NK-92 (cell line): Measurements from ENCODE around the gene FANCG.

Experiments
- DNase-seq: peaks from one replicate; lab custom pipeline; 2025; ENCODE audit not compliant: unreplicated experiment; lab: John Stamatoyannopoulos, UW

The FANCG gene

DNA sequence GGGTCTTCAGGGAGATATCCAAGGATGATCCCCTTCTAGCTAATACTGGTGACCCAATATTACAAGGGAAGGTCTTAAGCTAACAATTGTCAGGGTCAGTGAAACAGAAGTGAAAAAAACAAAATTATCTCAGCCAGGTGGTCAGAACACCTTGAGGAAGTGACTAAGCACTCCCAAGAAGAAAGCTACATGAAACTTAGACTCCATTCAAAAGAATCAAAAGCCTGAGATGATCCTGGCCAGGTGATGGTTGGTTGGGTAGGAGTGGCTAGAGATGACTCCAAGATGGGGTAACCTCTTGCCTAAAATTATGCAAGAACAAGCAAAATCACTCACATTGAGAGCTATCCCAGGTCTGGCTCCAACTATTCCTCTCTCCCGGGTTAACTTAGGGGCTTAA, 12.7 kb downstream of the FANCG start:
- DNase-seq = no peak

DNA sequence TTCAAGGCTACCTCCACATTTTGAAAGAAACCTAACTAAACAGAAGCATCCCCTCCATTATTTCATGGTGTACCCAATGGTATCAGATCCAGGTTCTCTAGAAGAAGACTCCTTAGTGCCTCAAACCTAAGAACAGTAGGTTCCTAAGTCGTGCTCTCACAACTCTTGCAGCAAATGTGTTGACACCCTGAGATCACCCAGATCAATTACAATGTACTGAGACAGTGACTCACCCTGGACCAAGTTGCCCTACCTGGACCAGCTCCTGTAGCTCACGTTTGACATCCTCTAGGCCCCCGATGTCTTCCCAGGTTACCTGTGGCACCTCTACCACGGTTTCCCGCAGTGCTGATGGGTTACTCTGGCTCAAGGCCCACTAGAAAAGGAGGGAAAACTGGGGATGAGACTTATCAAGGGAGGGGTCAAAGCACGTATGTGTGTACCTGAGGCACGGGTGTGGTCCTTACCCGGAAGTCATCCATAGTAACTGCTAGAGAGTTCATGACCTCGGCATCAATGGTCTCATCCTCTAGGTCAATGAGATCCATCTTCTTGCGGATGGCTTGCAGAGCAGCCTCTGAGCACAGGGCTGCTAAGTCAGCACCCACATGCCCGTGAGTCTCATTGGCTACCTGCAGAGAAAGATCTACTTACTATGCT, 19.1 kb downstream of the FANCG start:
- no peak for DNase-seq

DNA sequence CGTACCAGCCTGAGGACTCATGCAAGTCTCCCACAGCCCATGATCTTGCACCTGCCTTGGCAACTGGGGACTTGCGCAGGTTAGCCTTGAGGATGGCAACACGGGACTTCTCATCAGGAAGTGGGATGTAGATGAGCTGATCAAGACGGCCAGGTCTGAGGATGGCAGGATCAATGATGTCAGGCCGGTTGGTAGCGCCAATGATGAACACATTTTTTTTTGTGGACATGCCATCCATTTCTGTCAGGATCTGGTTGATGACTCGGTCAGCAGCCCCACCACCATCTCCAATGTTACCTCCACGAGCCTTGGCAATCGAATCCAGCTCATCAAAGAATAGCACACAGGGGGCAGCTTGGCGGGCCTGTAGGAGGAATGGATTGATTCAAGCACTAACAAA, 20.3 kb downstream of the FANCG start:
- no peak for DNase-seq

DNA sequence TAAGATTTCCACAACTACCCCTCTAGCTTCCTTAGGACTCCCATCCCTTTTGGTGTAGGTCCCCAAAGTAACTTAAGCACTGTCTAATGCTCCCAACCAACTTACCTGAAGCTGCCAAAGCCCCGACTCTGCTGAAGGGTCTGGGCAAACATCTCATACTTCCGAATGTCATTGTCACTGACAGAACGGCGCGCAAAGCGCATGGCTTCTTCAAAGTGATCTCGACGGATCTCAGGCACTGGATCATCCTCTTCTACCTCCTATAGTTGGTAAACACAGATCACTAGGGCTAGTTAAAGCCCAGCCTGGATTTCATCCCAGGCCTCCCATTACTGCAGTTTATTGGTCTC, 22.5 kb downstream of the FANCG start:
- DNase-seq = no peak

DNA sequence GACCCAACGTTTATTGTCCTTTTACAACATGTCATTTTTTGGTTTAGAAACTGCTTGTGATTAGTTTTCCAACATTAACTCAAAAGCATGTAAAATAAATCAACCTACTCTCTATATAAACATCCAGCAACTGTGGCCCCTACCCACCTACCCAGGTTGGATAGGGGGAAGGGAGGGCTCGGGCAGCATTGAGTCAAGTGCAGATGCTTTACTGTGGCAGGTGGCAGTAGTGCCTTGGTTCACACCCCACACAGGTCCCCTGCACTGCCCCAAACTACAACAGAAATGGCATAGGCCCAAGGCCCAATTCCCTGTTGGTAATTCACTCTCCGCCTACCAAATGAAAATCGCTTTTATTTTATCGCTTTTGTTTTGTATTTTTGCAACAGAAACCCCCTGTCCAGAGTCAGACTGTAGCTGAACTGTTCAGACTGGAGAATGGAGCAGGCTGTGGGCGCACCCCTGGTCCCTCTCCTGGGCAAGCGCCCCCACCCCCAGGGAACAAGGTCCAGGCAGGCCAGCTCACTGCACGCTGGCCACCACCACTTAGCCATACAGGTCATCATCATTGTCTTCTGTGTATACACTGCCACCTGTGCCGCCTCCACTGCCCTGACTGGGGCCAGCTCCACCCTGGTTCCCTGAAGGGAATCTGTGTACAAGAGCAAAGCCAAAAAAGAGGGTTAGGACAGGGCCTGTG, 23.0 kb downstream of the FANCG start:
- no peak for DNase-seq

DNA sequence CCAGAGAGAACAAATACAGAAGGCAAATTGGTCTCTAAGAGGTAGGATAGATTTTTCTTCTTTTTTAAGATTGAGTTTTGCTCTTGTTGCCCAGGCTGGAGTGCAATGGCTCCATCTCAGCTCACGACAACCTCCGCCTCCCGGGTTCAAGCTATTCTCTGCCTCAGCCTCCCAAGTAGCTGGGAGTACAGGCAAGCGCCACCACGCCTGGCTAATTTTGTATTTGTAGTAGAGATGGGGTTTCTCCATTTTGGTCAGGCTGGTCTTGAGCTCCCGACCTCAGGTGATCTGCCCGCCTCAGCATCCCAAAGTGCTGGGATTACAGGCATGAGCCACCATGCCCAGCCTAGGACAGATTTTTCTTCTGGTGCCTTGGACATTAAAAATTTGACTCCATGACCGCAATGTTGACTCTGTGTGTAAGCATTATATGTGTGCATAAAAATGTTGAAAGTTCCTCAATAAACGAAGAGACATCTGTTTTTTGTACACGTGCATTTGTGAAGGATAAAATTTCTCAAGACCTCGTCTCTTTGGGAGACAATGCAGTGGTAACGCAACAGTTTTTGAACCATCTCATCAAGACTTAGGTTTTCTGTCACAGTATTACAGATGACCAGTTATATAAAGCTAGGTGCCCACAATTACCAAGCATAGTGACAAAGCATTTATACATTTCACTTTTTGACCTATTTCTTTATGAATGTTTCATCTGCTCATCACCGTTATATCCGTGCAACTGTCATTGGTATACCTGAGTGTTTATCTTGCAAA, 24.7 kb downstream of the FANCG start:
- no peak for DNase-seq

DNA sequence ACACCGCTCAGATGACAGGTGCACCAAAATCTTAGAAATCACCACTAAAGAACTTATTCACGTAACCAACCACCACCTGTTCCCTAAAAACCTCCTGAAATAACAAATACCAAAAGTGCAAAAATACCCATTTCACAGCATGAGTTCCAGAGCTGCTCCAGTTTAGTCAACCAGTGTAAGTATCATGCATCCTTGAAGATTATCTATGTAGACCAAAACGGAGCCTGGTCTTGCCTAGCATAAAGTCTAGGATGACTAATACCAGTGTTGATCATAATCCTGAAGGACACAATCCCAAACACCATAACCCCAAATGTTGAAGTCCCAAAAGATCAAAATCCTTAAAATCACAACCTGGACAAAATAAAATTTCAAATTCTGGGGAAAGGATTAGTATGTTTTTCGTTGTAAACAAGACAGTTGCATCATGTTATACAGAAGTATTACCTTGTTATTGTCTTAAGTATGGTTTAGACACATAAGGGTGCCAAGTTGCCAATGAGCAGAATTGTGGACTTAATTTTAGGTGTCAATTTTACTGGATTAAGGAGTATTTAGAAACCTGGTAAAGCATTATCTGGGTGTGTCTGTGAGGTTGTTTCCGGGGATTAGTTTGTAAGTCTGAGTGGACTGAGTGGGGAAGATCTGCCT, 25.4 kb downstream of the FANCG start:
- no peak for DNase-seq

DNA sequence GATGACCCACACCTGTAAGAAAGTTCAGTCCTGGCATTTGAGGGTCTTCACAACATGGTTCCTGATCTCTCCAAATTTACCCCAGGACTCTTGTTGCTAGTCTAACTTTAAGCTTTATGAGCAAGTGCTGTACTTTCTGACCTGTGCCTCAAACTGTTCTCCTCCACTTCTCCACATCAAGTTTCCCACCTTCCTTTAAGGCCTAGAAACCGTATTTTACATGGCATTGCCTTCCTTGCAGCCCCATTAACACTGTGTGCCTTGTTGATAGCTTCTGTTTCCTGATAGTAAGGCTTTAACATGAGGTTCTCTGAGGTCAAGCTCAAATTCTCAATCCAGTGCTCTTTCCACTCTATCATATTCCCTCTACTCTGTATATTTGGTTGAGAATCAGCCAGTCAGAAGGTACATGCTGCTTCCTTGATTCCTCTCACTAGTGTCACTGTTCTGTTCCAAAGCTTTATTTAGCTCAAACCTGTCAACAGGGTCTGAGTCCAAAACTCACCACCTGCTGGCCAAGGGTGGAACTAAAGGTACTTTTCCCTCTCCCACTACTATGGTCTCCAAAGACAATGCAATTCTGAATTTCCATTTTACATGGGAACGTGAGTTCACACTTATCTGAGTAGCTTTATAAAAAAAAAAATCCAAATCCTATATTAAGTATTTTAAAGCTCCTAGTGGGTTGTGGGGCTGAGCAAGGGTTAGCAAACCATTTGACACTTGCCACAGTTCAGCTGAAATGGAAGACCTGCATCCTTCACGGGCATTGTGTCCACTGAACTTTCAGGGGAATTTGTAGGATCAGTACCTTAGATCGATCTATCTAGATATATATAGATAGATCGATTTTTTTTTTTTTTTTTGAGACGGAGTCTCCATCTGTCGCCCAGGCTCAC, 28.4 kb downstream of the FANCG start:
- no peak for DNase-seq

DNA sequence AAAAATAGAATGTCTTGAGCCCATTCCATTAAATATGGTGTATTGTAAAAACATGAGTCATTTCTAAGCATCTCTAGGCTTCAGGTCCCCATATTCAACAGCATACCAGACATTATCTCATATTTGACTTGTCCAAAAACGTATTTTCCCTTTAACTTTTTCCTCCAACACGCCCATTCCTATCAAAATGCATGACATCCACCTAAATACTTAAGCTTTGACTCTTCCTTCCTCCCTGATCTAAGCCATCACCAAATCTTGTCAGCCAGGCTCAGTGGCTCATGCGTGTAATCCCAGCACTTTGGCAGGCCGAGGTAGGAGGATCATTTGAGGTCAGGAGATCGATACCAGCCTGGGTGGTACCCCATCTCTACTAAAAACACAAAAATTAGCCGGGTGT, 31.2 kb downstream of the FANCG start:
- no peak for DNase-seq

DNA sequence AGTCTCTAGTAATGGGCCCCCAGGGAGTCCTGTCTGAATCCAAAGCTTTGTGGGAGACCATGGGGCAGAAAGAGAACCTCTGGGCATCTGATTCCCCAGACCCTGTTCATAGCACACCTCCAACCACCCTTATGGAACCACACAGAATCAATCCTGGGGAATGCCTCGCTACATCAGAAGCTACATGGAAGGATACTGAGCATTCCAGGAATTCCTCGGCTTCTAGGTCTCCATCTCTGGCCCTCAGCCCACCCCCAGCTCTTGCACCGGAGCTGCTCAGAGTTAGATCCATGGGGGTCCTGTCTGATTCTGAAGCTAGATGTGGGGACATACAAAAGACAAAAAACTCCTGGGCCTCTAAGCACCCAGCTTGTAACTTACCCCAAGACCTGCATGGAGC, 35.7 kb downstream of the FANCG start:
- no peak for DNase-seq

DNA sequence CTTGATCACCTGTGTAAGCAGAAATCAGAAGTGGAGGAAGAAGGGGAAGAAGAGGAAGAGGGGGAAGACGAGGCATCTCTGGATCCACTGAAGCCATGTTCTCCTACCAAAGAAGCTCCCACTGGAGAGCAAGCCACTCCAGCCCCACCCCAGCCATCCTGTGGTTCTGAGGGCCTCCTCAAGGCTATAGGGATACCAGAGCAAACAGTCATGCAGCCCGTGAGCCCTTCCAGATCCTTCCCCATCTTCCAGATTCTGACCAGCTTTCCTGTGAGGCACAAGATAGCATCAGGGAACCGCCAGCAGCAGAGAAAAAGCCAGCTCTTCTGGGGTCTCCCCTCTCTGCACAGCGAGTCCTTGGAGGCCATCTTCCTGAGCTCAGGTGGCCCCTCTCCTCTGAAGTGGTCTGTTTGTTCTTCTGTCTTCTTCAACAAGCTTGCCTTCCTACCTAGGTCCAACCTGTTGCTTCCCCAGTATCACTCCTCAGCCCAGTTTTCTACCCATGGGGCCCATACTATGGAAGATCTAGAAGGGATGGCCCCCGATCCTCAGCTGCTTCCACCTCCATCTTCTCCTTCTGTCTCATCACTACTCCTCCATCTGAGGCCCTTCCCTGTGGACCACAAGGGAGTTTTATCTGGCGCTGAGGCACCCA, 36.7 kb downstream of the FANCG start:
- no peak for DNase-seq

DNA sequence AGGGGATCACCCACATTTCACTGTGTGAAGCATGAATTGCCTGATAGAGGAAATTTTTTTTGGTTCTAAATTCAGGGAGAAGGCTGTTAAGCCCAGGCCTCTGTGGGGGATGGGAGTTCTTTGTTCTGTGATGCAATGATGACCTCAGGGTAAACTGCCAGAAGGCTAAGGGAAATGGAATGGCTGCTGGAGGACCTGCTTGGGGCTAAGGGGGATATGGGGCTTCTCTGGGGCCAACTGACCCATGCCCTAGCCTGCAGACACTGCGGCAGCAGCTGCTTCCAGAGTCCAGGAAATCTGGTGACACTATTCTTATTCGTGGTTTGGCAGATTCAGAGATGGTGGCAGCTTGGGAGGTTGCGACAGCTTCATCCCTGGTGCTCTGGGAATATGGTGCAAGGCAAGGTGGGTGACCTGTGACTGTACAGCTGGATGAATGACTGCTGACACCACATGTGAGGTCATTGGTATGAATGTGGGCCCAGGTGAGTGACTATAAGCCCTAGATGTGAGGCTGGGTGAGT, 37.6 kb downstream of the FANCG start:
- no peak for DNase-seq

DNA sequence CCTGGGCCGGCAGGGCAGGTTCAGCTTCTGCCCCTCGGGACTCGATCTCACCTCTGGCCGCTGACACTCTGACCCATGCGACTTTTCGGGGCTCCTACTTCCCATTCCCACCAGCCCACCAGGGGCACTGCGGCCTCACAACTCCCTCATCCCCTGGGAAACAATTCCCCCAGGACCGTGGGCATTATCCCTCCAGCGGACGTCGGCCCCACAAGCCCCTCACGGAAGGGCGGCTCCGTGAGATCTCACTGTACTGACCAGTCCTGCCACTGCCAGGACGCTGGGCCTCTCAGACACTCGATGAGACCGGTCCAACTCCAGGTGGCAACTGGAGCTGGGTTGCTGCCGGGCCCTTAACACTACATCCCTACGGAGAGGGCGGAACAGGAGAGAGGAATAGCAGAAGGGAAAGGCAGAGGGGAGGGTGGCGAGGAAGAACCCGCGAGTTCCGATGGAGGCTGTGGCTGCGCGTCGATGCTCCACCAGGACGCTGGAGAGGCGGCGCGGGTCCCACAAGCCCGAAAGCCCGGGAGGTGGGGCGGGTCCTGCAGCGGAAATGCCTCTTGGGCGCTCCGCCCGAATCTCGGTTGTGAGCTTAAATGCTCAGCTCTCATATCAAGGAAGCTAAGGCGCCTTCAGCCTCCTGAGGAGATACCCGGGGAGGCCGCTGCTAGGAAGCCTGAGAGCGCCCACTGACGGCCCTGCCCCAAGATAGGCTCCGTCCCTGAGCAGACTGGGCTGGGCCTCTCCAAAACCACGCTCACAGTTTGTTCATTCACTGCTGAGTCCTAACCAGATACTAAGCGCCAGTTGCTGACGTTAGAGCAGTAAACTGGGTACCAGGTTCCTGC, 43.7 kb downstream of the FANCG start:
- no peak for DNase-seq

DNA sequence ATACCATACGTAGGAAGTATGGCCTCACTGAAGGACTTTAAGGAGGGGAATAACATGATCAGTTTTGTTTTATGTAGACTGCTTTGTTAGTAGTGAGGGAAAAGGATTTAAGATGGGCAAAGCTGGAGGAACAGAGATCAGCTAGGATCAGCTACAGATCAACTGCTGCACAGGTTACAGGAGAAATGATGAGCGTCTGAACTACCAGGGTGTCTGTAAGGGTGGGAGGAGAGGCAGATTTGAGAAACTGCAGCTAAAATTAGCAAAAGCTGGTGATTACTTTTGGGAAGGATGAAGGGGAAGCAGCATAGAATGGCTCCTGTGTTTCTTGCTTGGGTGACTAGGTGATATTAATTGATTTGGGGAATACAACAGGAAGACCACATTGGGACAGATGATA, 46.6 kb downstream of the FANCG start:
- no peak for DNase-seq

DNA sequence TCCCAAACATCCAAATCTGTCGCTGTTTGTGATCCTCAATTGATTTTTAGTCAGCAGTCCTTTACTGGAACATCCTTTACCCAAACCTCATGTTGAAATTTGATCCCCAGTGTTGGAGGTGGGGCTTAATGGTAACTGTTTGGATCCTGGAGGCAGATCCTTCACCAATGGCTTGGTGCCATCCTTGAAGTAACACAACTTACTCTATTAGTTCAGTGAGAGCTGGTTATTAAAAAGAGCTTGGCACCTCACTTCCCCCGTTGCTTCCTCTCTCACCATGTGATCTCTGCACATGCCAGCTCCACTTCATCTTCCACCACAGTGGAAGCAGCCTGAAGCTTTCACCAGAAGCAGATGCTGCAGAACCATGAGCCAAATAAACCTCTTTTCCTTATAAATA, 49.9 kb downstream of the FANCG start:
- DNase-seq = no peak

DNA sequence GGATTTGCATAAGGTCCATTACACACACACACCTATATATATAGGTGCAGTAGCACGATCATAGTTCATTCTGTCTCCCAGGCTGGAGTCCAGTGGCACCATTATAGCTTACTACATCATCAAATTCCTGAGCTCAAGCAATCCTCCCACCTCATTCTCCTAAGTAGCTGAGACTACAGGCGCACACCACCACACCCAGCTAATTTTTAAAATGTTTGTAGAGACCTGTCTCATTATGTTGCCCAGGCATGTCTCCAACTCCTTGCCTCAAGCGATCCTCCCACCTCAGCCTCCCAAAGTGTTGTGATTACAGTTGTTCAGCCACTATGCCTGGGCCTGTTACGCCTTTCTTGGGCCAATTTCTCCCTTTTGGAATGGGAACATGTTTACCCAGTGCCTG, 50.5 kb downstream of the FANCG start:
- DNase-seq = no peak

DNA sequence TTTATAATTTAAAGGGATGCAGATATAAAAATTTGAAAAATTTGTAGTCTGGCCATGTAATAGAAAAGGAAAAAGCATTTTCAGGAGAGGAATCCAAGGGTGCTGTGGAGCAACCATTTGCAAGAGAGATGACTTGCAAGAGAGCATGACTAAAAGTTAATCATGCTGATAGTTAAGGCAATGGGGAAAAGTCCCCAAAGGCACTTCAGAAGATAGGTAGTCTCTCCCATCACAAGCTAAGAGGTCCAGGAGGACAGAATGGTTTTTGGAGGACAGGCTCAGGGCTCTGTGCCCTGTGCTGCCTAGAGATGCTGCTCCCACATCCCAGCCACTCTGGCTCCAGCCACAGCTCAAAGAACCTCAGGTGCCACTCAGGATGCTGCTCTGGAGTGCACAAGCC, 51.4 kb downstream of the FANCG start:
- no peak for DNase-seq

DNA sequence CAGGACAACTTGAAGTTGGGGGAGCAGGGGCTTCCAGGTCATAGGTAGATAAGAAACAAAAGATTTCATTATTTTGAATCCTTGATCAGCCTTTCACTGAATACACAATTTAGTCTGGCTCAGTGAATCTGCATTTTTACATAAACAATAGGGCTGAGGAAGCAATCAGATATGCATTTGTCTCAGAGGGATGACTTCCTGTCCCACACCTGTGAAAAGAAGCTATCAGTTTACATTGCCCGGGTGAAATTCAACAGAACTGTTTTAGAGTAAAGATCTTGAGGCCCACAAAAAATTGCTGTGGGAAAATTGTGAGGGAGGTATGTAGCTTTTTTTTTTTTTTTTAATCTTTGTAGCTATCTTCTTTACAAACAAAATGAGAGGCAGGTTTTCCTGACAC, 51.9 kb downstream of the FANCG start:
- no peak for DNase-seq

DNA sequence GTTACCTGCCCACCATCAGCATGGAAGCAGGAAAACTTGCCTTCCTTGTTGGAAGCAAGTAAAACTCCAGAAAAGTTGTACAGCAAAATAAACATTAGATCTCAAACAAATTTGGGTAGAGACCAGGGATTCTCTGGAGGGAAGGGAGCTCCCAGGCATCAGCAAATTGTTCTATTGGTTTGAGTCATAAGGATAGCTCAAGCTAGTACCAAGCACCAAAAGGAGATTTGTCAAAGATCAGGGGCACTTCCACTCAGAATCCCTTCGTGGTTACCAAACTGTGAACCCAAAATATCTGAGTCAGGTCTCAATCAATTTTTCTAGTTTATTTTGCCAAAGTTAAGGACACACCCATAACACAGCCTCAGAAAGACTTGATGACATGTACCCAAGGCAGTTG, 52.4 kb downstream of the FANCG start:
- DNase-seq = no peak
